Amniotic epithelial cell (primary cell): ENCODE results near the gene SLC22A23.
A peak's percentile ranks its signal among the peaks of the same experiment; 100 is the strongest.
"Not testable (repeated sequence)": the region's sequence is repeated elsewhere in the genome, so short reads cannot be mapped to it uniquely, and the experiment has no call there.

Experiments
- DNase-seq: peaks from one replicate; pipeline ENCODE4 v3.0.0-alpha.2; 2010; ENCODE audit warnings: low read depth

SLC22A23 gene

DNA sequence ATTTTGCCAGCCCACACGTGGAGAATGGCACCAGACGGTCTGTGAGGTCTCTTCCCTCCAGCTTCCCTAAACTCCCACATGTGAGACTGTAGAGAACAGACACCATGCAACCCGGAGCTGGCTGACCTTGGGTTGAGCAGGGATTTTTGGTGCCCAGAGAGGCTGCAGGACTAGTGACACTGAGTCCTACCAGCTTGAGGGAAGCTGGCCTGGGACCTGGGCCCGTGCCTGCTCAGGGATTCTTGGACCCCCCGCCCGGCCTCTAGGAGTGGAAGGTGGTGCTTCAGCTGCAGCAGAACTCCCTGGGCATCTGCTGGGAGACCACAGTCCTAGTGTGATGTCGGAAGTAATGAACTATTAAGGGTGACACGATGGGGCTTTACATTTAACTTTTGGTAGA is 194.9 kb downstream of the SLC22A23 start:
- no peak for DNase-seq

GRCh38 chr6:3261518-3261820 is 195.4 kb downstream of the SLC22A23 start:
- DNase-seq, result no peak

DNA sequence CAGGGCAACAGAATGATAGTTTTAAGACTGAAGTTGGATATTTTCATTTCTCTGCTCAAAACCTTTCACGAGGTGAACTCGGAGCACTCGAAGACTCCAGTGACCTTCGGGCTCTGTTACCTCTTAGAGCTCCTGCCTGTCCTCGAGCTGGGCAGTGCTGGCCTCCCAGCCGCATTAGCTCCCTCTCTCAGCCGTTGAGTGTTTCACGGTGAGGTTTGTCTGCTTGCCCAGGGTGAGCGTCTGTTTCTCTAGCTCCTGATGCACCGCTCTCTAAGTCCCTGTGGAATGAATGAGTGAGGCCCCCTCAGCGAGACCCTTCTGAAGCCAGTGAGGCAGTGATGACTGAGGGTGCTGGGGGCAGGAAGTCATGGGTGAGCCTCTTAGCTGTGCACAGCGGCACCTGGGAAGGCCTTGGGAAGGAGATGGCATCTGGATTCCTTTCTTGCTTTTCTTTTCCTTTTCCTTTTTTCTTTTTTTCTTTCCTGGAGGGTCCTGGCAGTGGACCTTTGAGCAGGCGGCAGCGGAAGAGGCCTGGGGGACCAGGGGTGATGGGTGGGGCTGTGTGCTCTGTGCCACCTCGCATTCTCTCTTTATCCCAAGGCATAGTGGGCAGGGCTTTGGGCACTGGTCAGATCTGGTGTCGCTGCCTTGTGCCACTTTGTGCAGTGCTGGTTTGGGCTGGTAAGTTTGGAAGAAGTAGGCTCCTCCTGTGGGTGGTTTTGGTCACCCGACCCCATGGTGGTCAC is 195.9 kb downstream of the SLC22A23 start:
- DNase-seq, result no peak

DNA sequence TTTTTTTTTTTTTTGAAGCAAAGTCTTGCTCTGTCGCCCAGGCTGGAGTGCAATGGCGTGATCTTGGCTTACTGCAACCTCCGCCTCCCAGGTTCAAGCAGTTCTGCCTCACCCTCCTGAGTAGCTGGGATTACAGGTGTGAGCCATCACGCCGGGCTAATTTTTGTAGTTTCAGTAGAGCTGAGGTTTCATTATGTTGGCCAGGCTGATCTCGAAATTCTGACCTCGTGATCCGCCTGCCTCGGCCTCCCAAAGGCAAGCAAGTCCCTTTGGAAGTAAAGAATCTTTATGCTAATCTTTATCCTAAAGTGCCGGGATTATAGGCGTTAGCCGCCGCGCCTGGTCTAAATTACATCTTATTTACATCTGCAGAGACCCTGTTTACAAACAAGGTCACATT is 196.6 kb downstream of the SLC22A23 start:
- DNase-seq, result no peak

DNA sequence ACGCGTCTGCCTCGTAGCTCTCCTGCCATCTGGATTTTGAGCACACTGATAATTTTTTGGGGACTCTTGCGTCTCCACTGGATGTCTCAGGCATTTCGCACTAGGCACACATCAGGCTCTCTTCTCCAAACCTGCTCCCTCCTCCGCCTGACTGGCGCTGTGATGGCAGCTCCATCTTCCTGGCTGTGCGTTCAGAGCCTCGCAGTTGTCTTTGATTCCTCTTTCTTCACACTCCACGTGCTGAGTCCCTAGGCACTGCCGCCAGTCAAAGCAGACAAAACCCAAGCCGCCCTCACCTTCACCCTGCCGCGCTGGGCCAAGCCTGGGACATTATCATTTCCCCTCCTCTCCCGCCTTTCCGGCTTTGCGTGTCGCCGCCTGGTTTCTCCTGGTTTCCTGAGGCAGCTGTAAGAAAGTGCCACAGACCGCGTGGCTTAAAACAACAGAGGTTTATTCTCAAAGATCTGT is 197.3 kb downstream of the SLC22A23 start:
- no peak for DNase-seq

- peak; percentile 76 for DNase-seq
Observed at GRCh38 chr6:3258720-3259490, 197.9 kb downstream of the SLC22A23 start, which contains the start of gene PSMG4. PSMG4 (plus strand) TSS chr6:3258947; CDS start chr6:3259023, 76 bp downstream.

DNA sequence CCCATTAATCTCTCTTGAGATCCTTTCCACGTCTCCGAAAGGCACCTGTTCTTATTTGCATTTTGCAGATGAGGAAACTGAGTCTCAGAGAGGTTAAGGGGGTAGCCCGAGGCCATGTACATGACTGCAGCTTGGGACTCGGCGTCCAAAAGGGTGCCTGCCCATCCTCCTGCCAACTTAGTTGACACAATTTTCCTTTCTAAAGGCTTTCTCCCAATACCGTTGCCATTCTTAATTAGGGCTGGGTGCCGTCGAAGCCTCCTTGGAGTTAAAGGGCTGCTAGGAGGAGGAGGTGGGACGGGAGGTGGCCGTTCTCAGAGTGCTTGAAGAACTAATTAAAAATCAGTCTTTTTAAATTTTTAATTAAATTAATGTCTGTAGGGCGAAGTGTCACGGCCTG is 198.6 kb downstream of the SLC22A23 start:
- no peak for DNase-seq

DNA sequence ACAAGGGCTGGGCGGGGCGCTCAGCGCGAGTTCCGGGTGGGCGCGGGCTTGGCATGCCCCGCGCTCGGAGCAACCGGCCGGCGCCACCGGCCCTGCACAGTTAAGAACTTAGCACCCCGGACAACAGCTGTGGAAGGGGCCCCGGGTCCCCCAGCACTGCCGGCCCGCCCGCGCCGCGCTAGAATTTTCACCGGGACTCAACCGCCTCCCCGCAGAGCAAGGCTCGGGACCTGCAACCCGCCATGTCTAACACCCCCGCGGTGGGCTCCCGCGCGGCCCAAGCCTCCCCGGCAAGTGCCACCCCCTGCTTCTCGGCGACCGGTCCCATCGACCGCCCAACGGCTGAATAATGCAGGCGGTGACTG is 203.3 kb downstream of the SLC22A23 start:
- no peak for DNase-seq

- no peak for DNase-seq
Observed at GRCh38 chr6:3252861-3253596, 203.8 kb downstream of the SLC22A23 start.

- DNase-seq, result peak; percentile 88
Observed at GRCh38 chr6:3252369-3252768, 204.5 kb downstream of the SLC22A23 start.

GRCh38 chr6:3251462-3252314 is 205.2 kb downstream of the SLC22A23 start:
- DNase-seq, result peak; percentile 72

- DNase-seq, result no peak
Observed at GRCh38 chr6:3250231-3250675, 206.6 kb downstream of the SLC22A23 start.

- DNase-seq, result no peak
Observed at GRCh38 chr6:3249821-3250220, 207.0 kb downstream of the SLC22A23 start.

GRCh38 chr6:3247255-3248146 is 209.3 kb downstream of the SLC22A23 start:
- peak; percentile 96 for DNase-seq

GRCh38 chr6:3245216-3245615 is 211.6 kb downstream of the SLC22A23 start:
- DNase-seq, result no peak

DNA sequence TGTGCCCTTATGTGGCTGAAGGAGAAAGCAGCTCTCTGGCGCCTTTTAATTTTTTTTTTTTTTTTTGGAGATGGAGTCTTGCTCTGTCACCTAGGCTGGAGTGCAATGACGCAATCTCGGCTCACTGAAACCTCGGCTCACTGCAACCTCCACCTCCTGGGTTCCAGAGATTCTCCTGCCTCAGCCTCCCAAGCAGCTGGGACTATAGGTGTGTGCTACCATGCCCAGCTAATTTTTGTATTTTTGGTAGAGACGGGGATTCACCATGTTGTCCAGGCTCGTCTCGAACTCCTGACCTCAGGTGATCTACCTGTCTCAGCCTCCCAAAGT is 212.1 kb downstream of the SLC22A23 start:
- not testable (repeated sequence) for DNase-seq

DNA sequence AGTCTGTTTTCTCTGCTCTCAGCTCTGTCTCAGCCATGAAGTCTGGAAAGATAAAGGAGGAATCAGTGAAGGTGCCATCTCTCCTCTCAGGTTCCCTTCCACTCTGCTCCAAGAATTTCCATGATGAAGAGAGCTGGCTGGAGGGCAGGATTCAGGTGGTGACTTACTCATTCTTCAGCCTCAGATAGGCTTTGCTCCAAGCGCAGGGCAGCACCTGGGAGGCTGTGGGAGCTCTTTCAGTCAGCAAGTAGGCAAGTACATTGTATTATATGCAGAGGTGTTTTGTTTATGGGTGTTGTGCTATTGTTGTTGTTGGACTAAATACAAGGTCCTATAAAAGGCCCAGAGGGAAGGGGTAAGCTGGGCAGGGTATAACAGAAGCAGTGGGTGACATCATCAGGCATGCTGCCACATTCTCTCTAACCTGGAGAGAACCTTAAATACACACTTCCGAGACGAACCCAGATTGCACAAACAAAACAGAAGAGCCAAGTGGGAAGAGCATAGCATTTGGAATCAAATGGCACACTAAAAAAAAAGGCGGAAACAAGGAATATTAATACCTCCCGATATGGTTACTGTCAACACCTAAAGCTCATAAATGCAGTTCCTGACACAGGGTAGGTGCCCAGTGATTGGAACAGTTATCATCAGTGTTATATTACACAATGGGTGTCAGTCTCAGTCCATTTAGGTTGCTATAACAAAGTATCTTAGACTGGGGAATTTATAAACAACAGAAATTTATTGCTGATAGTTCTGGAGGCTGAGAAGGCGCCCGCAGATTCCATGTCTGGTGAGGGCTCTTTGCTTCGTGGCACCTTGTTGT is 212.6 kb downstream of the SLC22A23 start:
- no peak for DNase-seq

DNA sequence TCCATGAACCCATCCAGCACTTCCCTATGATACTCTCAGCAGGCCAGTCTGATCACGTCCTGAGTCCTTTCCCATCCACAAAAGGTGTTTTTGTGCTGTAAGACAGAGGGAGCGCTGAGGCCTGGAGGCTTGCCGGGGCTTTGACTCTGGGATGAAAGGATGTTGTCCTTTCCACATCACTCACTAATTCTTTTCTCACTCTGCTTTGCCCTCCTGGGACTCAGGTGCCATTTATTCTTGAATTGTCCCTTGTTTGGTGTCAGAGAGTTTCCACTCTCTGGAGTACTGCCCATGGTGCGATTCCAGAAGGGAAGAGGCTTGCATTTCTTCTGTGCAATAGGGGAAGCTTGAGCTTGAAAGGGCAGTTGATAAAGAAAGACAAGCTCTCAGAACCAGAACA is 214.1 kb downstream of the SLC22A23 start:
- DNase-seq, result no peak

DNA sequence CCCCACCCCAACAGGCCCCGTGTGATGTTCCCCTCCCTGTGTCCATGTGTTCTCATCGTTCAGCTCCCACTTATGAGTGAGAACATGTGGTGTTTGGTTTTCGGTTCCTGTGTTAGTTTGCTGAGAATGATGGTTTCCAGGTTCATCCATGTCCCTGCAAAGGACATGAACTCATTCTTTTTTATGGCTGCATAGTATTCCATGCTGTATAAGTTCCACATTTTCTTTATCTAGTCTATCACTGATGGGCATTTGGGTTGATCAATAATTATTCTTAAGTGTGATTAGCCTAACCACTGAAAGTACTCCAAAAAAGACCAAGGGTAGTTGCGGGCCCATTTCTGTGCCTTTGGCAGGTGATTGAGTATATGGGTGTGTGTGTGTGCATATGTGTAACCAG is 215.1 kb downstream of the SLC22A23 start:
- not testable (repeated sequence) for DNase-seq

GRCh38 chr6:3240595-3240994 is 216.3 kb downstream of the SLC22A23 start:
- no peak for DNase-seq
